ENCODE measurements around the gene CREM.

The CREM gene

GRCh38 chr10:35219891-35220890 is 93.5 kb downstream of the CREM start:
- no peak for DNase-seq (ENCODE audit: low read depth)

GRCh38 chr10:35223016-35223415 is 96.4 kb downstream of the CREM start:
- no peak for DNase-seq (ENCODE audit: low read depth)

GRCh38 chr10:35224045-35224740 is 97.5 kb downstream of the CREM start:
- DNase-seq (ENCODE audit: low read depth): no peak

GRCh38 chr10:35225204-35225603 is 98.6 kb downstream of the CREM start:
- no peak for DNase-seq (ENCODE audit: low read depth)

GRCh38 chr10:35226507-35226906 is 99.9 kb downstream of the CREM start:
- no peak for DNase-seq (ENCODE audit: low read depth)

- DNase-seq (ENCODE audit: low read depth): no peak
Observed at GRCh38 chr10:35228058-35228457, 101.4 kb downstream of the CREM start.

GRCh38 chr10:35231646-35232045 is 105.0 kb downstream of the CREM start:
- no peak for DNase-seq (ENCODE audit: low read depth)

- DNase-seq (ENCODE audit: low read depth): no peak
Observed at GRCh38 chr10:35232527-35232926, 105.9 kb downstream of the CREM start.

GRCh38 chr10:35234073-35234472 is 107.4 kb downstream of the CREM start:
- no peak for DNase-seq (ENCODE audit: low read depth)

GRCh38 chr10:35236739-35237138 is 110.1 kb downstream of the CREM start:
- DNase-seq (ENCODE audit: low read depth): no peak

- DNase-seq (ENCODE audit: low read depth): no peak
Observed at GRCh38 chr10:35237766-35238512, 111.3 kb downstream of the CREM start.

- DNase-seq (ENCODE audit: low read depth): no peak
Observed at GRCh38 chr10:35244549-35244948, 117.9 kb downstream of the CREM start.

- no peak for DNase-seq (ENCODE audit: low read depth)
Observed at GRCh38 chr10:35246770-35247343, 120.2 kb downstream of the CREM start.

GRCh38 chr10:35251373-35252100 is 124.9 kb downstream of the CREM start:
- DNase-seq (ENCODE audit: low read depth): no peak

GRCh38 chr10:35257057-35257983 is 130.7 kb downstream of the CREM start:
- no peak for DNase-seq (ENCODE audit: low read depth)

- peak; percentile 66 for DNase-seq (ENCODE audit: low read depth)
Observed at GRCh38 chr10:35259769-35260397, 133.2 kb downstream of the CREM start.

- DNase-seq (ENCODE audit: low read depth): no peak
Observed at GRCh38 chr10:35262436-35262835, 135.8 kb downstream of the CREM start.

Data from fibroblast of gingiva (primary cell).